ENCODE results near the gene MUC5B. TPM values are rescaled to one million over a fixed set of nuclear protein-coding genes. Genes with fewer than 3 reads are reported as not detected.

The MUC5B gene
- total and polyA plus RNA-seq, 9 donors, result 0.01 to 0.33 (median 0.04) TPM; not detected in 2

DNA sequence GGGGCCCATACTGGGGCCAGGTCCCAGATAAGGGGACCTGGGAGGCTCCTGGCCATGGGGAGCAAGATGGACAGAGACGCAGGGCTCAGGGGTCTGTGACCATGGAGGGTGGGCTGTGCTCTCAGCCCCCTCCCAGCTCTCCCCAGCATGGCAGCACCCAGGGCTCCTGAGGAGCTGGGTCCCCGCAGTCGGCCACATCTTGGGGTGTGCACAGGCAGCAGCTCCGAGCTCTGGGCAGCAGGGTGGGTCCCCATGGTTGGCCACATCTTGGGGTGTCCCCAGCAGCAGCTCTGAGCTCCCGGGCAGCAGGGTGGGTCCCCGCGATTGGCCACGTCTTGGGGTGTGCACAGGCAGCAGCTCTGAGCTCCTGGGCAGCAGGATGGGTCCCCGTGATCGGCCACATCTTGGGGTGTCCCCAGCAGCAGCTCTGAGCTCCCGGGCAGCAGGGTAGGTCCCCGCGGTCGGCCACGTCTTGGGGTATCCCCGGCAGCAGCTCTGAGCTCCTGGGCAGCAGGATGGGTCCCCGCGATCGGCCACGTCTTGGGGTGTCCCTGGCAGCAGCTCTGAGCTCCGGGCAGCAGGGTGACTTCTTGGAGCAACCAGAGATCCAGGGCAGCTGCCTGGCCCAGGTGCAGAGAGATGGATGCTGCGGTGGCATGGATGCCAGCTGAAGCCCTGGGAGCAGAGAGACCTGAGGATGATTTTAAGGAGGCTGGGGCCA, 18.3 kb upstream of the MUC5B start:
- Histone ChIP-seq H3K27ac (ENCODE audit: low read length) (no peak overlapping the region), H3K4me1 (ENCODE audit: control insufficient read depth, insufficient read depth, low read length) (no peaks in the 10 kb centered on the region), H3K9me3 (replicated peaks; ENCODE audit: control insufficient read depth, low read depth, low read length) (peaks cover under 1% of the 10 kb centered on the region), H3K27me3 (ENCODE audit: control insufficient read depth, insufficient read depth, low read length) (peaks cover 8% of the 10 kb centered on the region), H3K4me3 (ENCODE audit: low read length) (no peak overlapping the region), H3K36me3 (ENCODE audit: control insufficient read depth, insufficient read depth, low read length) (no peaks in the 10 kb centered on the region)
- WGBS (ENCODE audit: insufficient coverage), result 89% methylated on average over 21 of the region's 22 CpGs
- no peak for DNase-seq

DNA sequence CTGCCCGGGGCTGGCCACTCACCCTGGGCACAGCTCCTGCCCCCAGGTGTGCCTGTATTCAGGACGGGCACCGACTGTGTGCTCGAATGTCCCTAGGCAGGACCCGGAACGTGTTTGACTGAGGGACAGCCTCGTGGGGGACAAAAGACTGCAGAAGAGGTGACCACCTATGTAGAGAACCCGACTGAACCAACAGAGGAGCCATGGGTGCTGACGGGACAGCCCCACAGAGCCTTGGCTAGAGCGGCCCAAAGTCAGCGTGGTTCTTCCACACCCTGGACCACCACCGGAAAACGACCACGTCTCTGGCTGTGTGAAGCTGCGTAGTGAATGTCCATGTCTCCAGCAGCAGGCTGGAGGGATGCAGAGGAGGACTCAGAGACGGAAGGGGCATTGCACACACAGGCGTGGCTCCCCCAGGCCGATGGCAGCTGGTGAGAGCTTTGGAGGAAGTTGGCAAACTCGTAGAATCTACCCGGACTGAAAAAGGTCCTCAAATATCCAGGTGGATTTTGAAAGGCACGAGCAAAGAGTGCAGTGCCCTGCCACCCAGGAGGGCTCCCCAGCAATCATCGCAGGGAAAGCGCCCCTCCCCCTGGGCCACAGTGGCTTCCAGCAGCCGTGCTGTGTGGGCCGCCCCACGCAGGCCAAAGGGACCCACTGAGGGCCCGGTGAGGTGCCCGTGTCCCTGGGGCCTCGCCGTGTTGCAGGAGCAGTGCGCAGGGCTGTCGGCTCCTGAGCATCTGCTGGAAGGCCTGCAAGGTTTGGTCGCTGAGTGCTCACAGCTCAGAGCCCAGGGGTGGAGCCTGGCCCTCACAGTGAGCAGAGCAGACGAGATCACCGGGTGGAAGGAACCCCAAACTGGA, 17.5 kb upstream of the MUC5B start:
- Histone ChIP-seq H3K27me3 (ENCODE audit: control insufficient read depth, insufficient read depth, low read length) (peaks cover 8% of the 10 kb centered on the region), H3K27ac (ENCODE audit: low read length) (no peak overlapping the region), H3K4me1 (ENCODE audit: control insufficient read depth, insufficient read depth, low read length) (no peaks in the 10 kb centered on the region), H3K9me3 (replicated peaks; ENCODE audit: control insufficient read depth, low read depth, low read length) (peaks cover 6% of the 10 kb centered on the region), H3K36me3 (ENCODE audit: control insufficient read depth, insufficient read depth, low read length) (no peaks in the 10 kb centered on the region), H3K4me3 (ENCODE audit: low read length) (no peak overlapping the region)
- no peak for DNase-seq
- 61% methylated on average over 33 of the region's 35 CpGs for WGBS (ENCODE audit: insufficient coverage)

DNA sequence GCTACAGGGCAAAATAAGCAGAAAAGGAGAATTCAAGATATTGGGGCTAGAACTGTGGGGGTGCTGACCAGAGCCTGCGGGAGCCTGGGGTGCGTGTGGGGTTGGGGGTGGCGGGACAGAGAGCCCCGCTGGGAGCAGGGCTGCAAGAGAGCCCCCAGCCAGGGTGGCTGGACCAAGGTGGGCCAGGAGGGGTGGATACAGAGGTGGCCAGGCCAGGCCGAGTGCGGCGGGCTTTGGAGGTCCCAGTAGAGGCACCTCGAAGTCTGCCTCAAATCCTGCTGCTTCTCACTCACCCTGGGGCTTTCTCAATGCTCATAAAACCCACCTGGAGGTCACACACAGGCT, 16.9 kb upstream of the MUC5B start:
- no peaks in the 10 kb centered on the region for H3K4me1 ChIP-seq (ENCODE audit: control insufficient read depth, insufficient read depth, low read length)
- no peak overlapping the region for H3K4me3 ChIP-seq (ENCODE audit: low read length)
- peaks cover 10% of the 10 kb centered on the region for H3K9me3 ChIP-seq (replicated peaks; ENCODE audit: control insufficient read depth, low read depth, low read length)
- no peak overlapping the region for H3K27ac ChIP-seq (ENCODE audit: low read length)
- no peak for DNase-seq
- H3K27me3 ChIP-seq (ENCODE audit: control insufficient read depth, insufficient read depth, low read length), result peaks cover 5% of the 10 kb centered on the region
- H3K36me3 ChIP-seq (ENCODE audit: control insufficient read depth, insufficient read depth, low read length), result no peaks in the 10 kb centered on the region
- WGBS (ENCODE audit: insufficient coverage), result 90% methylated on average over 4 of the region's 8 CpGs

DNA sequence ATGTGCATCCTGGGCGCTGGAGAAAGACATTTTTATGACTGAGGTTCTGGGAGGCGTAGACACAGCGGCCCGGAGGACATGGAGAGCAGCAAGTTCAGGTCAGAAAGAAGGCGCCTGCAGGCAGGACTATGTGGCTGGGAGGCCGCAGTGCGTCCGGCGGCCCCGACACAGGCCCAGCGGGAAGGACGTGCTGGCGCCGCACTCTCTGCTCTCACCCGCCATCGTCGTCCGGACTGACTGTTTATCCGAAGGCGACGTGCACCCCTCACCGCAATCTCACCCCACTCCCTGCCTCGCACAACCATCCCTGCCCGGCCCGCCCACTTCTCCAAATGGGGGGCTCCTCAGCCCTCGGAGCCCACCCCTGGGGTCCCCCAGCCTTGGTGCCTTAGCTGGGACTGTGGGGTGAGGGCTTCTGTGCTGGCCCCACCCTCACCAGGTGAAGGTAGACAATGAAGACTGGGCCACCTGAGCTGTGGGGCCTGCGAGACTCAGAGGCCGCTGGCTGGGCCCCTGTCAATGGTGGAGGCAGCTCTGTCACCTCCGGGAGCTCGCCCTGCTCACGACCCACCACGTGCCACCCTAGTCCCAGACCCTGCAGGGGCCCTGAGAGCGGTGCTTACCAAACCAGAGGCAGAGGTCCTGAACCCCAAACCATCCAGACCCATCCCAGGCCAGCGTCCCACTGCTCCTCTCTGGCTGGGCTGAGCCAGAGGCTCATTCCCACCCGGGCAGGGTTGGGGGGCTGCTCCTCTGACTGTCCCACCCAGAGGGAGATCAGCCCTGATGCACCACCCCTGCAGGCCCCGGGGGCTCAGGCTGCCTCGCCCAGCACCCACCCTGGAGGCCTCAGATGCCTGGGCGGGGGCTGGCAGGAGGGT, 16.2 kb upstream of the MUC5B start:
- peaks cover 5% of the 10 kb centered on the region for H3K27me3 ChIP-seq (ENCODE audit: control insufficient read depth, insufficient read depth, low read length)
- no peaks in the 10 kb centered on the region for H3K4me1 ChIP-seq (ENCODE audit: control insufficient read depth, insufficient read depth, low read length)
- H3K36me3 ChIP-seq (ENCODE audit: control insufficient read depth, insufficient read depth, low read length), result no peaks in the 10 kb centered on the region
- peaks cover 12% of the 10 kb centered on the region for H3K9me3 ChIP-seq (replicated peaks; ENCODE audit: control insufficient read depth, low read depth, low read length)
- no peak overlapping the region for H3K27ac ChIP-seq (ENCODE audit: low read length)
- DNase-seq, result no peak
- no peak overlapping the region for H3K4me3 ChIP-seq (ENCODE audit: low read length)
- 81% methylated on average over 30 of the region's 38 CpGs for WGBS (ENCODE audit: insufficient coverage)

DNA sequence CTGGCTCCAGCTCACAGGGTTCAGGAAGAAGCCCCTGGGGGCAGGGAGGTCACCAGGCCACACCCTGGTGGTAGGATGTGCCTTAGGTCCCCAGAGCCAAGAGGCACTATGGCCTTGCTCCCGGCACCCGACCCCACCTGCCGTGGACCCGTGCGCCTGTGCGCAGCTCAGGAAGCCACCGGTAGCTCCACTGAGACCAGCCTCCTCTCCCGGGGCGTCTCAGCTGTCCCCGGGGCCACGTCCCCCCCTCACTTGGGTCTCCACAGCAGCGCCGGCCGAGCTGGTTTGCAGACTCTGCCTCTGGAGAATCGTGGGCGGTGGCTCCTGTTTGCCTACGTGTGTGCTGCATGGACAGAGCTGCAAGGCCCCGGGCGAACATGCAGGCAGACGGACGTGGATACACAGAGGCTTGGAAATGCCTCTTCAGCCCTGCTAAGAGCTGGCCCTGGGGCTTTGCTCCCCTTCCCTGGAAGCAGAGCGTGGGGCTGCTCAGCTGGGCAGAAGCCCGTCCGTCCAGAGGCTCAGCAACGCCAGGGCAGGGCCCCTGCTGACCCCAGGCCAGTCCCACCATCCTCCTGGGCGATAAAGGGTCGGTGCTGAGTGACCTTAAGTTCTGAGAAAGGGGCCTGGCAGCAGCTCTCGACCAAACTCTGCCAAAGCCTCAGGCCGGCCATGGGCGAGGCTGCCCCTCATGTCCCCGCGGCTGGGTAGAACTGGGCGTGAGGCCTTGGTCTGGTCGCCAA, 15.3 kb upstream of the MUC5B start:
- Histone ChIP-seq H3K27ac (ENCODE audit: low read length) (no peak overlapping the region), H3K36me3 (ENCODE audit: control insufficient read depth, insufficient read depth, low read length) (no peaks in the 10 kb centered on the region), H3K9me3 (replicated peaks; ENCODE audit: control insufficient read depth, low read depth, low read length) (peaks cover 15% of the 10 kb centered on the region), H3K27me3 (ENCODE audit: control insufficient read depth, insufficient read depth, low read length) (peaks cover 4% of the 10 kb centered on the region), H3K4me1 (ENCODE audit: control insufficient read depth, insufficient read depth, low read length) (no peaks in the 10 kb centered on the region), H3K4me3 (ENCODE audit: low read length) (no peak overlapping the region)
- WGBS (ENCODE audit: insufficient coverage), result 82% methylated on average over 34 of the region's 34 CpGs
- no peak for DNase-seq

DNA sequence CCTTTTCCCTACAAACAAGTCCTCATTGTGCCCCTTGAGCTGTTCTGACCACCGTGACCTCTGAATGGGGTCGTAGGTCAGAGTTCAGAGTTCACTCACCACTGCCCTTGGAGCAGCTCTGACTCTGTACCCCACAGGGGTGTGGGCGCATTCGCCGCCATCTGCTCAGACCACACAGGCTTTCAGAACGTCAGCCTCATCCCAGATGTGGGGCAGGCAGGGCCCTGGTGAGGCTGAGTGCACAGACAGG, 14.8 kb upstream of the MUC5B start:
- no peak overlapping the region for H3K4me3 ChIP-seq (ENCODE audit: low read length)
- no peaks in the 10 kb centered on the region for H3K4me1 ChIP-seq (ENCODE audit: control insufficient read depth, insufficient read depth, low read length)
- peaks cover 2% of the 10 kb centered on the region for H3K27me3 ChIP-seq (ENCODE audit: control insufficient read depth, insufficient read depth, low read length)
- H3K27ac ChIP-seq (ENCODE audit: low read length), result no peak overlapping the region
- DNase-seq, result no peak
- H3K36me3 ChIP-seq (ENCODE audit: control insufficient read depth, insufficient read depth, low read length), result no peaks in the 10 kb centered on the region
- 77% methylated on average over 6 of the region's 6 CpGs for WGBS (ENCODE audit: insufficient coverage)
- peaks cover 15% of the 10 kb centered on the region for H3K9me3 ChIP-seq (replicated peaks; ENCODE audit: control insufficient read depth, low read depth, low read length)

DNA sequence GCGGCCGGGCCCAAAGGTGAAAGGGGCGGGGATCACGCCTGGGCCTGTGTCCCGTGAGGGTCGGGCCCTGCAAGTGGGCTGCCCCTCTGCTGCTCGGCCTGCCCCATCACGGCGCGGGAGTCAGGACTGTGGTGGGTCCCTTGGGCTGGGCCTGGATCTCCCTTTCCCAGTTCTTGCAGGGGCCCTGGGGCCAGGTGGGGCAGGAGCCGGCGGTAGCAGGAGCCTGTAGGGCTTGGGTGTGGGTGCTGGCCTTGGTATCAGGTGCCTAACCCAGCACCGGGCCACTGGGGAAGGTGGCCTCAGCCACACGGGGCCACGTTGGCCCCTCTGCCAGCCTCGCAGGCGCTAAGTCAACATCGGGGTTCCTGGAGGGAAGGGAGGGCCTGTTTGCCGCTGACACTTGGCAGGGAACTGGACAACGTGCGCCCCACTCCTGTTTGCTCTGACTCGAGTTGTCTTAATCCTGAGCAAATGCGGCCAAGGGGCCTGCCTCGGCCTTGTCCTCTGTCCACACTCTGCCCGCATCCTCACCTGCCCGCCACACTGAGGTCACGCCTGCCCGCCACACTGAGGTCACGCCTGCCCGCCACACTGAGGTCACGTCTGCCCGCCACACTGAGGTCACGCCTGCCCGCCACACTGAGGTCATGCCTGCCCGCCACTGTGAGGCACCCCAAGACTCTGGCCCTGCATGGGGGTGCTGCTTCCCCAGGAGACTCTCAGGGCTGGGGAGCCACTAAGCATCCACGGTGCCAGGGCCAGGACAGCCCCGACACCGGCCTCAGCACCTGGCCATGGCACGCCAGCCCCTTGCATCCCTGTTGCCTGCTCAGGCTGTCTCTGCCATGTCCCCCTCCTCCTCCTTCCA, 14.2 kb upstream of the MUC5B start:
- H3K27ac ChIP-seq (ENCODE audit: low read length), result no peak overlapping the region
- no peaks in the 10 kb centered on the region for H3K36me3 ChIP-seq (ENCODE audit: control insufficient read depth, insufficient read depth, low read length)
- H3K27me3 ChIP-seq (ENCODE audit: control insufficient read depth, insufficient read depth, low read length), result no peaks in the 10 kb centered on the region
- WGBS (ENCODE audit: insufficient coverage), result 86% methylated on average over 36 of the region's 39 CpGs
- DNase-seq, result no peak
- no peak overlapping the region for H3K4me3 ChIP-seq (ENCODE audit: low read length)
- H3K9me3 ChIP-seq (replicated peaks; ENCODE audit: control insufficient read depth, low read depth, low read length), result peaks cover 15% of the 10 kb centered on the region
- no peaks in the 10 kb centered on the region for H3K4me1 ChIP-seq (ENCODE audit: control insufficient read depth, insufficient read depth, low read length)

DNA sequence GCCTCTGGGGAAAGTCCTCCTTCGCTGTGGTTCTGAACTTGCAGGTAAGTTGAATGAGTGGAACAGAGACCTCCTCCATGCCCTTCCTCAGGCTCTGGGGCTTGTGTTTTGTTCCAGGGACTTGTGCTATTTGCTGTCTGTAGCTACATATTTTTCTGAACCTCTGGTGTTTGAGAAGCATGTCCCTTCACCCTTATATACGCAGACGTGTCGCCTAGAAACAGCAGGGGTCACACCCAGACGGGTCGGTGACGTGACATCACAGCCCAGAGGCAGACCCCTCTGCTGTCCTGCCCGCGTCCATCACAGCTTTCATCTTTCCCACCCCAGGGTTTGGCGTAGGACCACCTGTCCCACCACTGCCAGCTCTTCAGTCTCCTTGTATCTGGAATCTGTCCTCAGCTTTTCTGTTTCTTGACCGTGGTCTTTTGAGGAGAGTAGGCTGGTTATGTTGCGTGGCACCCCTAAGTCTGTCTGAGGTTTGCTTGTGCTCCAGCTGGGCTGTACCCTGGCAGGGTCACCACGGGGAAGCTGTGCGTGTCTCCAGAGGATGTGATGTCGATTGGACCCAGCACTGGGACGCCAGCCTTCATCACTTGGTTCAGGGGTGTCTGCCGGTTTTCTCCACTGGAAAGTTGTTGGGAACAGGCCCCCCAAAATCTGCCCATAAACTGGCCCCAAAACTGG, 13.4 kb upstream of the MUC5B start:
- no peak overlapping the region for H3K4me3 ChIP-seq (ENCODE audit: low read length)
- no peaks in the 10 kb centered on the region for H3K4me1 ChIP-seq (ENCODE audit: control insufficient read depth, insufficient read depth, low read length)
- DNase-seq, result no peak
- peaks cover 15% of the 10 kb centered on the region for H3K9me3 ChIP-seq (replicated peaks; ENCODE audit: control insufficient read depth, low read depth, low read length)
- no peaks in the 10 kb centered on the region for H3K27me3 ChIP-seq (ENCODE audit: control insufficient read depth, insufficient read depth, low read length)
- no peak overlapping the region for H3K27ac ChIP-seq (ENCODE audit: low read length)
- no peaks in the 10 kb centered on the region for H3K36me3 ChIP-seq (ENCODE audit: control insufficient read depth, insufficient read depth, low read length)
- 93% methylated on average over 16 of the region's 17 CpGs for WGBS (ENCODE audit: insufficient coverage)

DNA sequence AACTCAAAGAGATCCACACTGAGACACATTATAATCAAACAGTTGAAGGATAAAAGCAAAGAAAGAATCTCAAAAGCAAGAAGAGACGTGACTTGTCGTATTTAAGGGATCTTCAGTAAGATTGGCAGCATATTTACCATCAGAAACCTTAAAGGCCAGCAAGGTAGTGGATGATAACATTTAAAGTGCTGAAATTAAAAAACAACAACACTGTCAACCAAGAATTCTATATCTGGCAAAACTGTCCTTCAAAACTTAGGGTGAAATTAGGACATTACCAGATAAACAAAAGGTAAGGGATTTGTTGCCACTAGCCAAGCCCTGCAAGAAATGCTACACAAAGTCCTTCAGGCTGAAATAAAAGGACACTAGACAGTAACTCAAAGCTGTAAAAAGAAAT, 11.0 kb upstream of the MUC5B start:
- Histone ChIP-seq H3K36me3 (ENCODE audit: control insufficient read depth, insufficient read depth, low read length) (no peaks in the 10 kb centered on the region), H3K27ac (ENCODE audit: low read length) (no peak overlapping the region), H3K4me3 (ENCODE audit: low read length) (no peak overlapping the region), H3K9me3 (replicated peaks; ENCODE audit: control insufficient read depth, low read depth, low read length) (peaks cover 15% of the 10 kb centered on the region), H3K27me3 (ENCODE audit: control insufficient read depth, insufficient read depth, low read length) (no peaks in the 10 kb centered on the region), H3K4me1 (ENCODE audit: control insufficient read depth, insufficient read depth, low read length) (no peaks in the 10 kb centered on the region)
- DNase-seq, result no peak
- WGBS (ENCODE audit: insufficient coverage), result no CpG with 5 or more reads among the region's 2 CpGs

Measured in muscle of leg (tissue), 11 donors.